GM10266 (cell line): ENCODE data around the gene ZP1.

ENCODE experiments used
- DNase-seq: peaks from one replicate; pipeline ENCODE4 v3.0.0; 2012; ENCODE audit errors: extremely low spot score
- CTCF ChIP-seq: IDR thresholded peaks from 2 replicates; pipeline ENCODE4 v1.5.1; 2012; ENCODE audit warnings: mild to moderate bottlenecking, low read depth; ENCODE audit not compliant: control insufficient read depth, insufficient read depth; ENCODE audit errors: missing control alignments

The ZP1 gene

GRCh38 chr11:60915248-60915914 is 48.0 kb downstream of the ZP1 start:
- DNase-seq: peak; percentile 83
- TF ChIP-seq CTCF: peak; percentile 64

- DNase-seq: no peak
- TF ChIP-seq CTCF: no peak
Observed at GRCh38 chr11:60916669-60917206, 49.4 kb downstream of the ZP1 start.

GRCh38 chr11:60917267-60917666 is 49.9 kb downstream of the ZP1 start:
- no peak for DNase-seq
- no peak for TF ChIP-seq CTCF

GRCh38 chr11:60918251-60918938 is 51.1 kb downstream of the ZP1 start:
- TF ChIP-seq CTCF: no peak

GRCh38 chr11:60918939-60919265 is 51.6 kb downstream of the ZP1 start:
- no peak for DNase-seq

More at GRCh38 chr11:60918251-60918938, 51.1 kb downstream of the ZP1 start:
- DNase-seq: no peak

GRCh38 chr11:60919320-60919719 is 52.0 kb downstream of the ZP1 start:
- DNase-seq: no peak
- TF ChIP-seq CTCF: no peak

More at GRCh38 chr11:60918939-60919265, 51.6 kb downstream of the ZP1 start:
- no peak for TF ChIP-seq CTCF

DNA sequence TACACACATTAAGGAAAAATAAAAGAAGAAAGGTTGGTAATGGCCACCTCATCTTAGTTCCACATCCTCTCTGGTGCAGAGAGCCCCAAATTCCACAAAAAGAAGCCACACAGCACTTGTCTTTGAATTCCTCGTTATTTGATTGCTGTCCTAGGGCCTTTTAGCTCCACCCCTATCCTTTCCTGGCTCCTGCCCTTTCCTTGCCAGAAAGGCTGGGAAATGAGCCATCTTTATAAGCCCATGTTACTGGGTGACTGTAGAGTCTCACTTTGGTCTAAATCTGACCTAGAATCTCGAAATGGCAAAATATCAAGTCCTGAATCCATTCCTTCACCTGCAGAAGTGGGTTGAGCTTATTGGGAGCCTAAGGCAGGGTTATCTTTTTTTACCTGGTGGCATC is 52.6 kb downstream of the ZP1 start:
- no peak for DNase-seq
- no peak for TF ChIP-seq CTCF
